HepG2 (cell line): ENCODE results near the gene GDF2. TPM values are rescaled to one million over a fixed set of nuclear protein-coding genes. Genes with fewer than 3 reads are reported as not detected.

ENCODE experiments used
- ATAC-seq: fragments of 200-7000 bp; cut with Tn5 transposase; 3 replicates; pipeline ENCODE4 v1.9.1; 2020; ENCODE audit warnings: mild to moderate bottlenecking, moderate library complexity
- BruUV-seq: library from RNA; stranded (reverse); fragments of 400-500 nt; replicated peaks from 2 replicates; lab custom pipeline; 2021; lab: Mats Ljungman, UMichigan
- CTCF ChIA-PET: fragments of 300-600 bp; formaldehyde crosslinking; extraction: SDS; loops from one replicate; lab custom pipeline; 2021; ENCODE audit warnings: low total read pairs, inconsistent platforms, low intra/inter-chr PET ratio; lab: Yijun Ruan, JAX
- POLR2A ChIA-PET: fragments of 350-600 bp; sonication (Branson Sonifier 250); formaldehyde crosslinking; loops from one replicate; lab custom pipeline; 2020; ENCODE audit warnings: antibody characterized with exemption, inconsistent platforms; lab: Yijun Ruan, JAX
- DNase-seq: peaks from one replicate; pipeline ENCODE4 v3.0.0-alpha.2; 2015; ENCODE audit warnings: low spot score
- FAIRE-seq: peaks from 3 replicates; lab custom pipeline; 2011; peaks lifted over from hg19 to GRCh38; lab: Jason Lieb, UNC
- H2AFZ ChIP-seq: one replicate; pipeline ENCODE4 v1.6.1; 2011; ENCODE audit warnings: low read length, inconsistent platforms
- H3K27ac ChIP-seq: fragments of 300-600 bp; 3 replicates; pipeline ENCODE4 v1.8.0; 2011; ENCODE audit warnings: mixed run types, mild to moderate bottlenecking, mixed read lengths, low read length, inconsistent platforms; ENCODE audit not compliant: insufficient read depth; ENCODE audit errors: extremely low read length
- H3K27me3 ChIP-seq, 2 experiments: fragments of 200-600 bp in 1 of 2; 2 replicates in 1 of 2; 3 replicates in 1 of 2; pipeline versions ENCODE4 v1.6.0 to v1.8.0; 2011; ENCODE audit warnings: low read length in 2 of 2, mild to moderate bottlenecking in 2 of 2, moderate library complexity in 2 of 2, inconsistent platforms in 1 of 2; ENCODE audit not compliant: insufficient read depth in 2 of 2, control insufficient read depth in 1 of 2
- H3K36me3 ChIP-seq, 2 experiments: fragments of 200-600 bp in 1 of 2; replicated peaks in 1 of 2; 2 replicates in 1 of 2; 3 replicates in 1 of 2; pipeline versions ENCODE4 v1.5.1 to v1.8.0; 2011; ENCODE audit warnings: low read length in 2 of 2, inconsistent platforms in 1 of 2; ENCODE audit not compliant: insufficient read depth in 2 of 2, control insufficient read depth in 1 of 2
- H3K4me1 ChIP-seq: 2 replicates; pipeline ENCODE4 v1.5.1; 2012; ENCODE audit warnings: low read length, inconsistent platforms; ENCODE audit not compliant: insufficient read depth
- H3K4me2 ChIP-seq: 2 replicates; pipeline ENCODE4 v1.6.0; 2011; ENCODE audit warnings: low read depth, low read length, inconsistent platforms
- H3K4me3 ChIP-seq, 3 experiments: fragments of 200-600 bp in 1 of 3; sonication (generic), shearing (Covaris generic) in 1 of 3; replicated peaks in 1 of 3; 2 replicates each; pipeline ENCODE4 v1.5.1; 2011 to 2016; ENCODE audit warnings: low read length in 3 of 3, inconsistent platforms in 2 of 3, low read depth in 2 of 3, mild to moderate bottlenecking in 2 of 3, control low read depth in 1 of 3, mixed read lengths in 1 of 3; ENCODE audit not compliant: insufficient read depth in 1 of 3
- H3K79me2 ChIP-seq: one replicate; pipeline ENCODE4 v1.6.1; 2011; ENCODE audit warnings: low read length, inconsistent platforms; ENCODE audit not compliant: insufficient read depth
- H3K9ac ChIP-seq: 2 replicates; pipeline ENCODE4 v1.6.0; 2011; ENCODE audit warnings: mild to moderate bottlenecking, low read depth, low read length, inconsistent platforms; ENCODE audit not compliant: insufficient read depth
- H3K9me3 ChIP-seq: 2 replicates; pipeline ENCODE4 v1.5.1; 2012; ENCODE audit warnings: mild to moderate bottlenecking, low read length
- H4K20me1 ChIP-seq: 2 replicates; pipeline ENCODE4 v1.6.0; 2011; ENCODE audit warnings: inconsistent platforms, mild to moderate bottlenecking, low read length, moderate library complexity; ENCODE audit not compliant: insufficient read depth
- EEA1 ChIP-seq: sonication (generic); formaldehyde crosslinking; IDR thresholded peaks from 2 replicates; pipeline ENCODE4 v1.5.1; 2020; ENCODE audit warnings: mild to moderate bottlenecking, missing genetic modification reagents, borderline replicate concordance
- FOSL2 ChIP-seq: sonication (generic); formaldehyde crosslinking; IDR thresholded peaks from 2 replicates; pipeline ENCODE4 v1.4.0; 2020; ENCODE audit warnings: missing genetic modification reagents
- HNRNPH1 ChIP-seq: fragments of 200-400 bp; formaldehyde crosslinking; optimal IDR thresholded peaks from 2 replicates; pipeline ENCODE3; 2017; ENCODE audit warnings: mild to moderate bottlenecking, low read depth, low read length
- HOXA7 ChIP-seq: sonication (generic); formaldehyde crosslinking; IDR thresholded peaks from 2 replicates; pipeline ENCODE4 v1.8.1; 2022; ENCODE audit warnings: mild to moderate bottlenecking, missing genetic modification reagents, moderate library complexity
- KDM4B ChIP-seq: sonication (generic); formaldehyde crosslinking; IDR thresholded peaks from 2 replicates; pipeline ENCODE4 v1.4.0; 2020; ENCODE audit warnings: missing genetic modification reagents
- NCOR1 ChIP-seq: fragments of 200-600 bp; sonication (generic); IDR thresholded peaks from 2 replicates; pipeline ENCODE4 v1.7.0; 2017; ENCODE audit warnings: antibody characterized with exemption, low read length, borderline replicate concordance
- NR2C2 ChIP-seq: sonication (generic); formaldehyde crosslinking; IDR thresholded peaks from 2 replicates; pipeline ENCODE4 v1.4.0; 2020; ENCODE audit warnings: missing genetic modification reagents, mild to moderate bottlenecking, moderate library complexity, borderline replicate concordance
- RNF2 ChIP-seq: fragments of 450-650 bp; conservative IDR thresholded peaks from 2 replicates; pipeline ENCODE4 v1.6.1; 2016; ENCODE audit warnings: low read depth
- SNAI1 ChIP-seq: sonication (generic); formaldehyde crosslinking; IDR thresholded peaks from 2 replicates; pipeline ENCODE4 v1.5.0; 2020; ENCODE audit warnings: mild to moderate bottlenecking, missing genetic modification reagents, borderline replicate concordance
- TOPORS ChIP-seq: sonication (generic); formaldehyde crosslinking; IDR thresholded peaks from 2 replicates; pipeline ENCODE4 v1.8.0; 2023; ENCODE audit warnings: mild to moderate bottlenecking, missing genetic modification reagents
- ZNF44 ChIP-seq: sonication (generic); formaldehyde crosslinking; IDR thresholded peaks from 2 replicates; pipeline ENCODE4 v1.5.1; 2020; ENCODE audit warnings: mild to moderate bottlenecking, missing genetic modification reagents
- ZNF564 ChIP-seq: sonication (generic); formaldehyde crosslinking; IDR thresholded peaks from 2 replicates; pipeline ENCODE4 v1.8.1; 2023; ENCODE audit warnings: mild to moderate bottlenecking, missing genetic modification reagents
- ZNF878 ChIP-seq: sonication (generic); formaldehyde crosslinking; IDR thresholded peaks from 2 replicates; pipeline ENCODE4 v1.8.1; 2023; ENCODE audit warnings: mild to moderate bottlenecking, missing genetic modification reagents, moderate library complexity
- WGBS: methylation state at CpG from one replicate; pipeline ENCODE4 v1.1.6; 2017; ENCODE audit warnings: low lambda C conversion rate; 5-methylcytosine and 5-hydroxymethylcytosine counted together
- in situ Hi-C: cut with HindIII; loops from 2 replicates; pipeline ENCODE4 v1.10.0; 2017; ENCODE audit warnings: low pct_unique_long_range_greater_than_20kb; ENCODE audit not compliant: extremely low pct_ligation_motif_present
- intact Hi-C: fragments of 100-400 bp; cut with micrococcal nuclease; formaldehyde crosslinking; loops from one replicate; pipeline ENCODE4 v1.10.0; 2022; ENCODE audit not compliant: unreplicated experiment
- polyA plus RNA-seq, 8 experiments: library from polyadenylated mRNA; depleted of rRNA in 3 of 8; stranded (reverse) in 7 of 8; unstranded in 1 of 8; fragments of >200 nt; fragmentation: Illumina TruSeq in 4 of 8; extraction: Trizol in 4 of 8; gene quantifications; 2 replicates each; pipeline versions ENCODE4 v1.2.1 to v1.2.3, GENCODE V29; 2011 to 2016; ENCODE audit warnings: low read depth in 4 of 8, missing spikeins in 1 of 8, mixed read lengths in 1 of 8; ENCODE audit not compliant: insufficient read depth in 1 of 8
- total RNA-seq, 5 experiments: library from RNA; depleted of rRNA; stranded (reverse); fragments of >200 nt; fragmentation: Illumina TruSeq; extraction: Trizol; gene quantifications; 2 replicates each; pipeline ENCODE4 v1.2.3, GENCODE V29; 2016; ENCODE audit warnings: low read depth in 1 of 5
- TF ChIP-seq, protein P1 (sequence below): sonication (generic); formaldehyde crosslinking; IDR thresholded peaks from 2 replicates; pipeline ENCODE4 v1.4.0; 2020; ENCODE audit warnings: missing genetic modification reagents
- TF ChIP-seq, protein P2 (sequence below): sonication (generic); formaldehyde crosslinking; IDR thresholded peaks from 2 replicates; pipeline ENCODE4 v1.4.0; 2020; ENCODE audit warnings: missing genetic modification reagents
- TF ChIP-seq, protein P3 (sequence below): sonication (generic); formaldehyde crosslinking; IDR thresholded peaks from 2 replicates; pipeline ENCODE4 v1.4.0; 2020; ENCODE audit warnings: missing genetic modification reagents

The GDF2 gene
- total and polyA plus RNA-seq, 2 of the 13 experiments (the other 11 are each of a cell fraction or from before 2014, with no cell fraction given): not detected

DNA sequence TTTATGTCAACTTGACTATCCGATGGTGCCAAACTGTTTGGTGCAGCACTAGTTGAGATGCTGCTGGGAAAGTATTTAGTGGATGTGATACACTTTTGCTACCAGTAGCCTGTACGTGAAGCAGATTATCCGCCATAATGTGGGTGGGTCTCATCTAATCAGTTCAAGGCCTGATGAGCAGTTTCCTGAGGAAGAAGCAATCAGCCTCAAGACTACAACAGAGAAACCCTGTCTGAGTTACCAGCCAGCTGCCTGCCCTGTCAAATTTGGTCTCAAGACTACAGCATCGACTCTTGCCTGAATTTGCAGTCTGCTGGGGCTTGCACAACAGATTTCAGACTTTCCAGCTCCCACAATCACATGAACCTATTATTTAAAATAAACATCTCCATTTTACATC lies 15.1 kb downstream of the GDF2 start:
- no peak overlapping the region for H3K27ac ChIP-seq
- POLR2A ChIA-PET: no interaction called here
- H3K27me3 ChIP-seq: peaks cover 0 to 10% of the 10 kb centered on the region in 2 experiments; a peak in 1 of 5 replicates
- H3K79me2 ChIP-seq: no peaks in the 10 kb centered on the region
- no peaks in the 10 kb centered on the region for H4K20me1 ChIP-seq
- no peak for ATAC-seq
- CTCF ChIA-PET: no interaction called here
- no peak for FAIRE-seq
- no peak overlapping the region for H3K4me3 ChIP-seq
- no TSS peak for BruUV-seq
- DNase-seq: no peak
- in situ Hi-C loops (no loop called here), intact Hi-C loops (loop anchor here (2.0 kb wide), 1 partner anchor 21 kb away; no protein-coding TSS in a partner anchor)
- H3K36me3 ChIP-seq: no peaks in the 10 kb centered on the region
- H3K9ac ChIP-seq: no peak overlapping the region
- no peak overlapping the region for H3K4me2 ChIP-seq
- TF ChIP-seq NR2C2 (CRISPR knock-in tag): no peak
- TF ChIP-seq, protein P1, sequence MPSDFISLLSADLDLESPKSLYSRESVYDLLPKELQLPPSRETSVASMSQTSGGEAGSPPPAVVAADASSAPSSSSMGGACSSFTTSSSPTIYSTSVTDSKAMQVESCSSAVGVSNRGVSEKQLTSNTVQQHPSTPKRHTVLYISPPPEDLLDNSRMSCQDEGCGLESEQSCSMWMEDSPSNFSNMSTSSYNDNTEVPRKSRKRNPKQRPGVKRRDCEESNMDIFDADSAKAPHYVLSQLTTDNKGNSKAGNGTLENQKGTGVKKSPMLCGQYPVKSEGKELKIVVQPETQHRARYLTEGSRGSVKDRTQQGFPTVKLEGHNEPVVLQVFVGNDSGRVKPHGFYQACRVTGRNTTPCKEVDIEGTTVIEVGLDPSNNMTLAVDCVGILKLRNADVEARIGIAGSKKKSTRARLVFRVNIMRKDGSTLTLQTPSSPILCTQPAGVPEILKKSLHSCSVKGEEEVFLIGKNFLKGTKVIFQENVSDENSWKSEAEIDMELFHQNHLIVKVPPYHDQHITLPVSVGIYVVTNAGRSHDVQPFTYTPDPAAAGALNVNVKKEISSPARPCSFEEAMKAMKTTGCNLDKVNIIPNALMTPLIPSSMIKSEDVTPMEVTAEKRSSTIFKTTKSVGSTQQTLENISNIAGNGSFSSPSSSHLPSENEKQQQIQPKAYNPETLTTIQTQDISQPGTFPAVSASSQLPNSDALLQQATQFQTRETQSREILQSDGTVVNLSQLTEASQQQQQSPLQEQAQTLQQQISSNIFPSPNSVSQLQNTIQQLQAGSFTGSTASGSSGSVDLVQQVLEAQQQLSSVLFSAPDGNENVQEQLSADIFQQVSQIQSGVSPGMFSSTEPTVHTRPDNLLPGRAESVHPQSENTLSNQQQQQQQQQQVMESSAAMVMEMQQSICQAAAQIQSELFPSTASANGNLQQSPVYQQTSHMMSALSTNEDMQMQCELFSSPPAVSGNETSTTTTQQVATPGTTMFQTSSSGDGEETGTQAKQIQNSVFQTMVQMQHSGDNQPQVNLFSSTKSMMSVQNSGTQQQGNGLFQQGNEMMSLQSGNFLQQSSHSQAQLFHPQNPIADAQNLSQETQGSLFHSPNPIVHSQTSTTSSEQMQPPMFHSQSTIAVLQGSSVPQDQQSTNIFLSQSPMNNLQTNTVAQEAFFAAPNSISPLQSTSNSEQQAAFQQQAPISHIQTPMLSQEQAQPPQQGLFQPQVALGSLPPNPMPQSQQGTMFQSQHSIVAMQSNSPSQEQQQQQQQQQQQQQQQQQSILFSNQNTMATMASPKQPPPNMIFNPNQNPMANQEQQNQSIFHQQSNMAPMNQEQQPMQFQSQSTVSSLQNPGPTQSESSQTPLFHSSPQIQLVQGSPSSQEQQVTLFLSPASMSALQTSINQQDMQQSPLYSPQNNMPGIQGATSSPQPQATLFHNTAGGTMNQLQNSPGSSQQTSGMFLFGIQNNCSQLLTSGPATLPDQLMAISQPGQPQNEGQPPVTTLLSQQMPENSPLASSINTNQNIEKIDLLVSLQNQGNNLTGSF (CRISPR knock-in tag): no peak
- TF ChIP-seq, protein P2, sequence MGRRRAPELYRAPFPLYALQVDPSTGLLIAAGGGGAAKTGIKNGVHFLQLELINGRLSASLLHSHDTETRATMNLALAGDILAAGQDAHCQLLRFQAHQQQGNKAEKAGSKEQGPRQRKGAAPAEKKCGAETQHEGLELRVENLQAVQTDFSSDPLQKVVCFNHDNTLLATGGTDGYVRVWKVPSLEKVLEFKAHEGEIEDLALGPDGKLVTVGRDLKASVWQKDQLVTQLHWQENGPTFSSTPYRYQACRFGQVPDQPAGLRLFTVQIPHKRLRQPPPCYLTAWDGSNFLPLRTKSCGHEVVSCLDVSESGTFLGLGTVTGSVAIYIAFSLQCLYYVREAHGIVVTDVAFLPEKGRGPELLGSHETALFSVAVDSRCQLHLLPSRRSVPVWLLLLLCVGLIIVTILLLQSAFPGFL (CRISPR knock-in tag): no peak
- TF ChIP-seq EEA1 (CRISPR knock-in tag): no peak
- no peak for TF ChIP-seq ZNF564 (CRISPR knock-in tag)
- TF ChIP-seq HOXA7 (CRISPR knock-in tag): no peak
- no peak for TF ChIP-seq FOSL2 (CRISPR knock-in tag)
- TF ChIP-seq ZNF44 (CRISPR knock-in tag): no peak
- no peak for TF ChIP-seq RNF2
- no peak for TF ChIP-seq TOPORS
- TF ChIP-seq SNAI1: no peak
- TF ChIP-seq HNRNPH1: no peak
- TF ChIP-seq NCOR1: no peak
- no peak for TF ChIP-seq ZNF878
- no peak for TF ChIP-seq KDM4B
- TF ChIP-seq, protein P3, sequence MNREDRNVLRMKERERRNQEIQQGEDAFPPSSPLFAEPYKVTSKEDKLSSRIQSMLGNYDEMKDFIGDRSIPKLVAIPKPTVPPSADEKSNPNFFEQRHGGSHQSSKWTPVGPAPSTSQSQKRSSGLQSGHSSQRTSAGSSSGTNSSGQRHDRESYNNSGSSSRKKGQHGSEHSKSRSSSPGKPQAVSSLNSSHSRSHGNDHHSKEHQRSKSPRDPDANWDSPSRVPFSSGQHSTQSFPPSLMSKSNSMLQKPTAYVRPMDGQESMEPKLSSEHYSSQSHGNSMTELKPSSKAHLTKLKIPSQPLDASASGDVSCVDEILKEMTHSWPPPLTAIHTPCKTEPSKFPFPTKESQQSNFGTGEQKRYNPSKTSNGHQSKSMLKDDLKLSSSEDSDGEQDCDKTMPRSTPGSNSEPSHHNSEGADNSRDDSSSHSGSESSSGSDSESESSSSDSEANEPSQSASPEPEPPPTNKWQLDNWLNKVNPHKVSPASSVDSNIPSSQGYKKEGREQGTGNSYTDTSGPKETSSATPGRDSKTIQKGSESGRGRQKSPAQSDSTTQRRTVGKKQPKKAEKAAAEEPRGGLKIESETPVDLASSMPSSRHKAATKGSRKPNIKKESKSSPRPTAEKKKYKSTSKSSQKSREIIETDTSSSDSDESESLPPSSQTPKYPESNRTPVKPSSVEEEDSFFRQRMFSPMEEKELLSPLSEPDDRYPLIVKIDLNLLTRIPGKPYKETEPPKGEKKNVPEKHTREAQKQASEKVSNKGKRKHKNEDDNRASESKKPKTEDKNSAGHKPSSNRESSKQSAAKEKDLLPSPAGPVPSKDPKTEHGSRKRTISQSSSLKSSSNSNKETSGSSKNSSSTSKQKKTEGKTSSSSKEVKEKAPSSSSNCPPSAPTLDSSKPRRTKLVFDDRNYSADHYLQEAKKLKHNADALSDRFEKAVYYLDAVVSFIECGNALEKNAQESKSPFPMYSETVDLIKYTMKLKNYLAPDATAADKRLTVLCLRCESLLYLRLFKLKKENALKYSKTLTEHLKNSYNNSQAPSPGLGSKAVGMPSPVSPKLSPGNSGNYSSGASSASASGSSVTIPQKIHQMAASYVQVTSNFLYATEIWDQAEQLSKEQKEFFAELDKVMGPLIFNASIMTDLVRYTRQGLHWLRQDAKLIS (CRISPR knock-in tag): no peak
- no peaks in the 10 kb centered on the region for H3K9me3 ChIP-seq
- WGBS: 23% methylated on average over 3 of the region's 4 CpGs
- H2AFZ ChIP-seq: no peak overlapping the region
- H3K4me1 ChIP-seq: no peaks in the 10 kb centered on the region
